Kidney epithelial cell (primary cell): ENCODE data around the gene ERG. TPM values are rescaled to one million over a fixed set of nuclear protein-coding genes. Genes with fewer than 3 reads are reported as not detected.
A peak's percentile ranks its signal among the peaks of the same experiment; 100 is the strongest.

Experiments
- DNase-seq: peaks from one replicate; pipeline ENCODE4 v3.0.0-alpha.2; 2010; ENCODE audit warnings: low read depth
- H3K27me3 ChIP-seq: 2 replicates; pipeline ENCODE4 v1.6.0; 2011; ENCODE audit warnings: low read length; ENCODE audit not compliant: control insufficient read depth, insufficient read depth
- H3K36me3 ChIP-seq: 2 replicates; pipeline ENCODE4 v1.5.1; 2011; ENCODE audit warnings: low read length; ENCODE audit not compliant: control insufficient read depth, insufficient read depth
- H3K4me3 ChIP-seq: 2 replicates; pipeline ENCODE4 v1.5.1; 2011; ENCODE audit warnings: low read depth, mild to moderate bottlenecking, control low read depth, low read length
- CTCF ChIP-seq: IDR thresholded peaks from 2 replicates; pipeline ENCODE4 v1.5.1; 2011; ENCODE audit warnings: mild to moderate bottlenecking, moderate library complexity, low read length, control low read depth, inconsistent platforms; ENCODE audit not compliant: insufficient read depth, poor library complexity, severe bottlenecking
- total RNA-seq: library from RNA; depleted of rRNA; stranded (reverse); fragments of >200 nt; gene quantifications from 2 replicates; pipeline ENCODE4 v1.2.3, GENCODE V29; 2015

Gene ERG
- total RNA-seq, 1 donor from 2014 or later: 0.29 TPM

GRCh38 chr21:38392661-38393060, 105.6 kb downstream of the ERG start:
- DNase-seq: no peak
- peaks cover 2% of the 10 kb centered on the region for H3K27me3 ChIP-seq

GRCh38 chr21:38389896-38390295, 108.4 kb downstream of the ERG start:
- H3K4me3 ChIP-seq: no peak overlapping the region
- TF ChIP-seq CTCF: no peak
- no peaks in the 10 kb centered on the region for H3K27me3 ChIP-seq
- no peak for DNase-seq
- H3K36me3 ChIP-seq: no peaks in the 10 kb centered on the region

More at GRCh38 chr21:38392661-38393060, 105.6 kb downstream of the ERG start:
- no peaks in the 10 kb centered on the region for H3K36me3 ChIP-seq
- H3K4me3 ChIP-seq: no peak overlapping the region
- no peak for TF ChIP-seq CTCF

GRCh38 chr21:38389354-38389676, 109.0 kb downstream of the ERG start:
- no peaks in the 10 kb centered on the region for H3K27me3 ChIP-seq
- H3K36me3 ChIP-seq: no peaks in the 10 kb centered on the region
- H3K4me3 ChIP-seq: no peak overlapping the region
- no peak for TF ChIP-seq CTCF
- no peak for DNase-seq

GRCh38 chr21:38388647-38389353, 109.5 kb downstream of the ERG start:
- Histone ChIP-seq H3K27me3 (peaks cover 4% of the 10 kb centered on the region), H3K4me3 (no peak overlapping the region), H3K36me3 (no peaks in the 10 kb centered on the region)
- DNase-seq: no peak
- TF ChIP-seq CTCF: no peak

- DNase-seq: no peak
- Histone ChIP-seq H3K27me3 (peaks cover 5% of the 10 kb centered on the region), H3K4me3 (no peak overlapping the region), H3K36me3 (no peaks in the 10 kb centered on the region)
- no peak for TF ChIP-seq CTCF
These were observed 110.1 kb downstream of the ERG start for GRCh38 chr21:38388203-38388602.

GRCh38 chr21:38386967-38387366, 111.3 kb downstream of the ERG start:
- DNase-seq: peak; percentile 18
- peaks cover 5% of the 10 kb centered on the region for H3K27me3 ChIP-seq
- no peaks in the 10 kb centered on the region for H3K36me3 ChIP-seq
- TF ChIP-seq CTCF: no peak
- H3K4me3 ChIP-seq: no peak overlapping the region
